Effector memory CD4-positive, alpha-beta T cell (primary cell): Measurements from ENCODE around the gene MT1G.
A peak's percentile ranks its signal among the peaks of the same experiment; 100 is the strongest.

Source experiments
- DNase-seq, 3 donors: peaks; one replicate each; pipeline ENCODE4 v3.0.0-alpha.2; 2020
- H3K27ac ChIP-seq: 2 replicates; pipeline ENCODE4 v1.7.0; 2013; ENCODE audit warnings: mild to moderate bottlenecking, low read length, moderate library complexity; ENCODE audit not compliant: insufficient read depth, poor library complexity, severe bottlenecking
- H3K27me3 ChIP-seq: replicated peaks from 2 replicates; pipeline ENCODE4 v1.7.0; 2013; ENCODE audit warnings: mild to moderate bottlenecking, low read length; ENCODE audit not compliant: insufficient read depth, control insufficient read depth, poor library complexity, severe bottlenecking
- H3K36me3 ChIP-seq: 2 replicates; pipeline ENCODE4 v1.7.0; 2013; ENCODE audit warnings: mild to moderate bottlenecking, low read length, moderate library complexity; ENCODE audit not compliant: control insufficient read depth, insufficient read depth
- H3K4me1 ChIP-seq: 2 replicates; pipeline ENCODE4 v1.7.0; 2013; ENCODE audit warnings: low read length, mild to moderate bottlenecking; ENCODE audit not compliant: control insufficient read depth, insufficient read depth, poor library complexity, severe bottlenecking
- H3K4me3 ChIP-seq: 2 replicates; pipeline ENCODE4 v1.7.0; 2013; ENCODE audit warnings: low read length, low read depth, mild to moderate bottlenecking; ENCODE audit not compliant: insufficient read depth, poor library complexity, severe bottlenecking
- H3K9me3 ChIP-seq: 2 replicates; pipeline ENCODE4 v1.7.0; 2013; ENCODE audit warnings: mild to moderate bottlenecking, low read length, moderate library complexity; ENCODE audit not compliant: control insufficient read depth

The MT1G gene

GRCh38 chr16:56637814-56638750 is 29.8 kb downstream of the MT1G start, which contains the start of gene MT1A:
Gene MT1A (plus strand): TSS chr16:56638666. CDS start chr16:56638739, 73 bp downstream.
- Histone ChIP-seq H3K27me3 (peaks cover 49% of the 10 kb centered on the region), H3K27ac (no peak within 1 kb of the TSS), H3K4me1 (peaks cover 23% of the 10 kb centered on the region), H3K36me3 (no peaks in the 10 kb centered on the region), H3K9me3 (no peaks in the 10 kb centered on the region), H3K4me3 (peak within 1 kb of the TSS; percentile 13)
- DNase-seq: no peak

DNA sequence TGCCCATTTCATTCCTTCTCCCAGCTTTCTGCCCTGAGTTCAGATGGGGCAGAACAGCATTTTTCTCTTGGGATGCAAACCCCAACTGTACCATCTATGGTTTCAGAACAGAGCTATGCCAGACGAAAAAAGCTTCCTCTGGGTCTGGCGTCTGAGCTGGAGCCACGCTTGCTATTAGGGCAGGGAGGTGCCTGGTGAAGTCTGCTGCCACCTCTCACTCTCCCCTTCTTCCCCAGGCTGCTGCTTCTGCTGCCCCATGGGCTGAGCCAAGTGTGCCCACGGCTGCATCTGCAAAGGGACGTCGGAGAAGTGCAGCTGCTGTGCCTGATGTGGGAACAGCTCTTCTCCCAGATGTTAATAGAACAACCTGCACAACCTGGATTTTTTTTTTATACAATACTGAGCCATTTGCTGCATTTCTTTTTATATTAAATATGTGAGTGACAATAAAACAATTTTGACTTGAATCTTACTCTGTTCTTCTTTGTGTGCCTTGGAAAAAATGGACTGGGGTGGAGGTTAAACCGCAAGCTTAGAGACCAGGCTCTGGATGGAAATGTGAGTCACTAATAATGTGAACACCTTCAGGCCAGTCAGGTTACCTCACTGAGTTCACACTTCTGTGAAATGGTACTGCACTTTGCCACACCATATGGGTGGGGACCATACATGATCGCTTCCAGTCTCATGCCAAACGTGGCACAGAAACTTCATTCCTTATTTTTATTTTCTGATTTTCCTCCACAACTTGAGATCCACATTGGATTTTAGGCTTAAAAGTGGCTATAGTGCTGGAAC is 31.1 kb downstream of the MT1G start:
- H3K9me3 ChIP-seq: no peaks in the 10 kb centered on the region
- DNase-seq: no peak
- H3K4me3 ChIP-seq: no peak overlapping the region
- no peaks in the 10 kb centered on the region for H3K36me3 ChIP-seq
- H3K27me3 ChIP-seq: peaks cover 62% of the 10 kb centered on the region
- no peak overlapping the region for H3K27ac ChIP-seq
- H3K4me1 ChIP-seq: peaks cover 27% of the 10 kb centered on the region

GRCh38 chr16:56635441-56635967 is 32.4 kb downstream of the MT1G start:
- Histone ChIP-seq H3K27me3 (peaks cover 73% of the 10 kb centered on the region), H3K4me3 (no peak overlapping the region), H3K36me3 (no peaks in the 10 kb centered on the region), H3K4me1 (peaks cover 28% of the 10 kb centered on the region), H3K9me3 (no peaks in the 10 kb centered on the region), H3K27ac (no peak overlapping the region)
- no peak for DNase-seq

GRCh38 chr16:56634715-56635440 is 33.0 kb downstream of the MT1G start:
- no peaks in the 10 kb centered on the region for H3K9me3 ChIP-seq
- H3K4me1 ChIP-seq: peaks cover 28% of the 10 kb centered on the region
- DNase-seq: no peak
- no peaks in the 10 kb centered on the region for H3K36me3 ChIP-seq
- no peak overlapping the region for H3K4me3 ChIP-seq
- no peak overlapping the region for H3K27ac ChIP-seq
- peaks cover 74% of the 10 kb centered on the region for H3K27me3 ChIP-seq

DNA sequence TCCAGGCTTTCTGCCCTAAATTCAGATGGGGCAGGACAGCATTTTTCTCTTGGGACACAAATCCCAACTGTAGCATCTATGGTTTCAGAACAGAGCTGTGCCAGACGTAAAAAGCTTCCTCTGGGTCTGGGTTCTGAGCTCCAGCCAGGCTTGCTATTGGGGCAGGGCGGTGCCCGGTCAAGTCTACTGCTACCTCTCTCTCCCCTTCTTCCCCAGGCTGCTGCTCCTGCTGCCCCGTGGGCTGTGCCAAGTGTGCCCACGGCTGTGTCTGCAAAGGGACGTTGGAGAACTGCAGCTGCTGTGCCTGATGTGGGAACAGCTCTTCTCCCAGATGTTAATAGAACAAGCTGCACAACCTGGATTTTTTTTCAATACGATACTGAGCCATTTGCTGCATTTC is 34.3 kb downstream of the MT1G start:
- peaks cover 69% of the 10 kb centered on the region for H3K27me3 ChIP-seq
- H3K4me3 ChIP-seq: no peak overlapping the region
- H3K27ac ChIP-seq: no peak overlapping the region
- H3K4me1 ChIP-seq: peaks cover 28% of the 10 kb centered on the region
- DNase-seq: no peak
- no peaks in the 10 kb centered on the region for H3K36me3 ChIP-seq
- H3K9me3 ChIP-seq: no peaks in the 10 kb centered on the region

DNA sequence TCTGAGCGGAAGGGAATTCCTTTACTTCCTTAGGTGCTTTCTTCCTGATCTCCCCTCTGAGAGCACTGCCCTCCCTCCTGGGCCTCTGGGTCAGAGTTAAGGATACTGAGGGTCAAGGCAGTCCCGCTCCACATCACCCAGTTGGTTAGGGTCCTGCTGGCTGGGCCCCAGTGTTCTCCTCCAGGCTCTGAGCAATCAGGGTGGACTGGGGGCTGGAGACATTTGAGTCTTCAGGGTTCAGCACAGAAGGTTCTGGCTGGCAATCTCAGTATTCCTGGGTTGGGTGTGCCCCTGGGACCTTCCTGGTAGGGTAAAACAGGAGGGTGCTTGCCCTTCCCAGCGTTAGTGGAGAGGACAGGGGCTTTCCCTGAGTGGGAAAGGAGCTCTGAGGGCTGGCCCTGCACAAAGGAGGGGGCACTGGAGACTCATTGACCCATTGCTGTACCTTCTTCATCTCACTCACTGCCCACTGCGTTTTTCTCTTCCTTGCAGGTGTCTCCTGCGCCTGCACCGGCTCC is 35.0 kb downstream of the MT1G start:
- Histone ChIP-seq H3K27ac (no peak overlapping the region), H3K9me3 (no peaks in the 10 kb centered on the region), H3K4me3 (no peak overlapping the region), H3K36me3 (no peaks in the 10 kb centered on the region), H3K27me3 (peaks cover 62% of the 10 kb centered on the region), H3K4me1 (peaks cover 23% of the 10 kb centered on the region)
- no peak for DNase-seq

DNA sequence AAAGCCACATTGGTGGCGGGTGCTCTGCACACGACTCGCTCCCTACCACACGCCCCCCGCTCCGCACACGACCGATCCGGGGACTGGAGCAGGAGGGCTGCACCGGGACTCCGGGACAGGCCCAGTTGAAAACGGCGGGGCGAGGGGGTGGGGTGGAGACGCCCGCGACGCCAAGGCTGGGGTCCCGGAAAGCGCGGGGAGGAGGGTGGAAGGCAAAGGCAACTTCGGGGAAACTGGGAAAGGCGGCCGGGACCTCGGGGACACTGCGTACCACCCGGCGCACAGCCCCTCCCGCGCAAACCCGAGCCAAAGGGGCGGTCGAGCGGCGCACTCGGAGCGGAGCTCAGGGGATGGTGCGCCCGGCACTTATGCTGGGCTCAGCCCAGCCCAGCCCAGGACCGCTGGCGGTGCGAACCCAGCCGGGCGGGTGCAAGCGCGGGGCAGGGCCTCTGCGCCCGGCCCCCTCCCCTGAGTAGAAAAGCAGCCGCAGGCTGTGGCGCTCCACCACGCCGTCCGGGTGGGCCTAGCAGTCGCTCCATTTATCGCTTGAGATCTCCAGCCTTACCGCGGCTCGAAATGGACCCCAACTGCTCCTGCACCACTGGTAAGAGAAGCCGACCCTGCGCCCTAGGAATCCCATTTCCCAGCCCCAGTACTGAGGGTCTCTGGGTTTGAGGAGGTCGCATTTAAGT is 35.6 kb downstream of the MT1G start, which contains the start of gene MT1M:
TSS of gene MT1M (plus strand) at position 504 of the 692 bp plus-strand sequence. CDS start at position 577, 73 bp downstream.
- peaks cover 58% of the 10 kb centered on the region for H3K27me3 ChIP-seq
- H3K9me3 ChIP-seq: no peaks in the 10 kb centered on the region
- H3K36me3 ChIP-seq: no peaks in the 10 kb centered on the region
- peak within 1 kb of the TSS; percentile 29 for H3K4me3 ChIP-seq
- no peak within 1 kb of the TSS for H3K27ac ChIP-seq
- no peak for DNase-seq
- peaks cover 20% of the 10 kb centered on the region for H3K4me1 ChIP-seq

DNA sequence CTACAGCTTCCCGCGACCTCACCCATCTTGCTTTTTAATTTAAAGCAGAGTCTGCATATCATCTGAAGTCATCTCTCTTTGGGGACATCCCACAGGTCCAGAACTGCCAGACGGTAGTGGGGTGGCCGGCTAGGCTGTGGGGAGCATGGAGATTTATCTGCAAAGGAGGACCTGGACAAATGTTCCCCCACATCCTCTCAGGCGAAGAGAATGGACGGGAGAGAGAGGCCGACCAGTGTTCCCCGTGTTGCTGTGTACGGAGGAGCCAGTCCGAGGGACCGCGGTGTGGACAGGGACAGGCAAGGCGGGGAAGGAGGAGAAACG is 36.1 kb downstream of the MT1G start:
- no peaks in the 10 kb centered on the region for H3K9me3 ChIP-seq
- H3K4me3 ChIP-seq: peak overlapping the region; percentile 29
- H3K36me3 ChIP-seq: no peaks in the 10 kb centered on the region
- H3K27ac ChIP-seq: no peak overlapping the region
- H3K27me3 ChIP-seq: peaks cover 58% of the 10 kb centered on the region
- no peak for DNase-seq
- peaks cover 20% of the 10 kb centered on the region for H3K4me1 ChIP-seq

GRCh38 chr16:56631197-56631596 is 36.7 kb downstream of the MT1G start:
- peaks cover 54% of the 10 kb centered on the region for H3K27me3 ChIP-seq

More at GRCh38 chr16:56631197-56631596, 36.7 kb downstream of the MT1G start:
- DNase-seq: no peak
- no peak overlapping the region for H3K27ac ChIP-seq
- H3K36me3 ChIP-seq: no peaks in the 10 kb centered on the region
- H3K9me3 ChIP-seq: no peaks in the 10 kb centered on the region
- H3K4me3 ChIP-seq: no peak overlapping the region
- peaks cover 20% of the 10 kb centered on the region for H3K4me1 ChIP-seq
